GM23338 (cell line): Measurements from ENCODE around the gene CACNA2D1. TPM values are rescaled to one million over a fixed set of nuclear protein-coding genes. Genes with fewer than 3 reads are reported as not detected.

ENCODE experiments used
- ATAC-seq: fragments of 200-7000 bp; cut with Tn5 transposase; 3 replicates; pipeline ENCODE4 v1.9.1; 2020
- DNase-seq: peaks from one replicate; pipeline ENCODE4 v3.0.0-alpha.2; 2015; ENCODE audit warnings: low spot score
- H2AFZ ChIP-seq: fragments of 200-600 bp; sonication (generic); 2 replicates; pipeline ENCODE4 v1.8.0; 2016; ENCODE audit warnings: antibody characterized with exemption, mild to moderate bottlenecking, moderate library complexity
- H3F3A ChIP-seq: fragments of 200-600 bp; sonication (generic); replicated peaks from 2 replicates; pipeline ENCODE4 v1.8.0; 2017; ENCODE audit warnings: antibody characterized with exemption, mixed run types, low read depth
- H3K27ac ChIP-seq: fragments of 200-600 bp; sonication (generic); 2 replicates; pipeline ENCODE4 v1.6.1; 2016; ENCODE audit warnings: low read depth
- H3K27me3 ChIP-seq: fragments of 200-600 bp; sonication (generic); 2 replicates; pipeline ENCODE4 v1.8.0; 2016; ENCODE audit warnings: mild to moderate bottlenecking, mixed run types, moderate library complexity; ENCODE audit not compliant: insufficient read depth
- H3K36me3 ChIP-seq: fragments of 200-600 bp; sonication (generic); 2 replicates; pipeline ENCODE4 v1.8.0; 2016; ENCODE audit warnings: mild to moderate bottlenecking; ENCODE audit not compliant: insufficient read depth
- H3K4me1 ChIP-seq: fragments of 200-600 bp; sonication (generic); 2 replicates; pipeline ENCODE4 v1.8.0; 2016; ENCODE audit warnings: mild to moderate bottlenecking, moderate library complexity; ENCODE audit not compliant: insufficient read depth
- H3K4me2 ChIP-seq: fragments of 200-600 bp; sonication (generic); 2 replicates; pipeline ENCODE4 v1.7.1; 2017; ENCODE audit warnings: mixed run types
- H3K4me3 ChIP-seq: fragments of 200-600 bp; sonication (generic); 2 replicates; pipeline ENCODE4 v1.6.1; 2016; ENCODE audit warnings: mixed run types
- H3K79me2 ChIP-seq: fragments of 200-600 bp; sonication (generic); replicated peaks from 2 replicates; pipeline ENCODE4 v1.8.0; 2017; ENCODE audit warnings: mild to moderate bottlenecking; ENCODE audit not compliant: insufficient read depth
- H3K9me2 ChIP-seq: fragments of 200-600 bp; sonication (generic); 2 replicates; pipeline ENCODE4 v1.8.0; 2017; ENCODE audit not compliant: insufficient read depth
- H4K20me1 ChIP-seq: fragments of 200-600 bp; sonication (generic); replicated peaks from 2 replicates; pipeline ENCODE4 v1.8.0; 2017; ENCODE audit warnings: mild to moderate bottlenecking; ENCODE audit not compliant: insufficient read depth
- H3K27ac Mint-ChIP-seq: 2 replicates; pipeline ENCODE4 v1.8.0; 2020; ENCODE audit warnings: inconsistent platforms, mild to moderate bottlenecking, moderate library complexity, mixed read lengths
- H3K27me3 Mint-ChIP-seq: 3 replicates; pipeline ENCODE4 v1.8.0; 2022; ENCODE audit warnings: low read depth, mild to moderate bottlenecking, moderate library complexity, mixed read lengths, inconsistent platforms; ENCODE audit not compliant: insufficient read depth, poor library complexity
- H3K36me3 Mint-ChIP-seq: 3 replicates; pipeline ENCODE4 v1.8.0; 2021; ENCODE audit warnings: low read depth, mild to moderate bottlenecking, inconsistent platforms, moderate library complexity, mixed read lengths
- H3K4me1 Mint-ChIP-seq: 3 replicates; pipeline ENCODE4 v1.8.0; 2020; ENCODE audit warnings: mild to moderate bottlenecking, inconsistent platforms, mixed read lengths
- H3K4me3 Mint-ChIP-seq: 3 replicates; pipeline ENCODE4 v1.8.0; 2021; ENCODE audit warnings: moderate library complexity, mild to moderate bottlenecking, inconsistent platforms, mixed read lengths
- H3K9me3 Mint-ChIP-seq: 3 replicates; pipeline ENCODE4 v1.8.0; 2020; ENCODE audit warnings: moderate library complexity, mild to moderate bottlenecking, inconsistent platforms, mixed read lengths
- CREB1 ChIP-seq: fragments of 250-450 bp; sonication (Bioruptor Pico); IDR thresholded peaks from 2 replicates; pipeline ENCODE4 v1.5.0; 2020; ENCODE audit warnings: low read depth, mild to moderate bottlenecking, moderate library complexity
- EZH2 ChIP-seq: fragments of 200-600 bp; sonication (generic); IDR thresholded peaks from one replicate; pipeline ENCODE4 v1.8.0; 2017; ENCODE audit warnings: antibody characterized with exemption, mild to moderate bottlenecking, low read depth; ENCODE audit not compliant: unreplicated experiment
- EZH2phosphoT487 ChIP-seq: fragments of 200-600 bp; sonication (generic); IDR thresholded peaks from one replicate; pipeline ENCODE4 v1.8.1; 2018; ENCODE audit warnings: antibody characterized with exemption; ENCODE audit not compliant: unreplicated experiment
- JUNB ChIP-seq: IDR thresholded peaks from one replicate; pipeline ENCODE4 v1.6.1; 2016; ENCODE audit warnings: antibody characterized with exemption; ENCODE audit not compliant: unreplicated experiment
- NANOG ChIP-seq: IDR thresholded peaks from 2 replicates; pipeline ENCODE4 v1.6.1; 2016; ENCODE audit warnings: antibody characterized with exemption, borderline replicate concordance
- POLR2AphosphoS5 ChIP-seq: IDR thresholded peaks from 2 replicates; pipeline ENCODE4 v1.6.1; 2016; ENCODE audit warnings: antibody characterized with exemption, low read depth
- STAT1 ChIP-seq: IDR thresholded peaks from one replicate; pipeline ENCODE4 v1.6.1; 2016; ENCODE audit warnings: antibody characterized with exemption; ENCODE audit not compliant: unreplicated experiment
- ZNF114 ChIP-seq: fragments of 250-450 bp; sonication (Bioruptor Pico); IDR thresholded peaks from 2 replicates; pipeline ENCODE4 v1.5.0; 2020; ENCODE audit warnings: mild to moderate bottlenecking, moderate library complexity
- ZNF331 ChIP-seq: fragments of 250-450 bp; sonication (Bioruptor Pico); IDR thresholded peaks from 2 replicates; pipeline ENCODE4 v1.5.0; 2020; ENCODE audit warnings: low read depth, mild to moderate bottlenecking, moderate library complexity
- polyA plus RNA-seq: library from polyadenylated mRNA; unstranded; fragments of >200 nt; fragmentation: Nextera tagmentation; extraction: Ambion mirVana; gene quantifications from 2 replicates; pipeline ENCODE4 v1.2.1, GENCODE V29; 2016
- total RNA-seq: library from RNA; depleted of rRNA; stranded (reverse); fragments of >200 nt; shearing (Covaris generic); gene quantifications from 2 replicates; pipeline ENCODE4 v1.2.3, GENCODE V29; 2014
- TF ChIP-seq, protein P1 (sequence below): IDR thresholded peaks from one replicate; pipeline ENCODE4 v1.6.1; 2018; ENCODE audit warnings: antibody characterized with exemption; ENCODE audit not compliant: unreplicated experiment
- TF ChIP-seq, protein P2 (sequence below): IDR thresholded peaks from 2 replicates; pipeline ENCODE4 v1.6.1; 2016; ENCODE audit warnings: antibody characterized with exemption
- TF ChIP-seq, protein P3 (sequence below): fragments of 250-450 bp; sonication (Bioruptor Pico); IDR thresholded peaks from 2 replicates; pipeline ENCODE4 v1.5.0; 2020; ENCODE audit warnings: mild to moderate bottlenecking, moderate library complexity
- TF ChIP-seq, protein P4 (sequence below), 2 experiments: fragments of 200-600 bp in 1 of 2; sonication (generic) in 1 of 2; conservative IDR thresholded peaks; 2 replicates each; pipeline versions ENCODE4 v1.5.1 to v1.6.1; 2016 to 2017; ENCODE audit warnings: antibody characterized with exemption in 2 of 2, low read depth in 2 of 2, mild to moderate bottlenecking in 2 of 2, moderate library complexity in 1 of 2

Gene CACNA2D1
- total and polyA plus RNA-seq, 2 experiments from 2014 or later = 7.0 to 20.4 TPM

DNA sequence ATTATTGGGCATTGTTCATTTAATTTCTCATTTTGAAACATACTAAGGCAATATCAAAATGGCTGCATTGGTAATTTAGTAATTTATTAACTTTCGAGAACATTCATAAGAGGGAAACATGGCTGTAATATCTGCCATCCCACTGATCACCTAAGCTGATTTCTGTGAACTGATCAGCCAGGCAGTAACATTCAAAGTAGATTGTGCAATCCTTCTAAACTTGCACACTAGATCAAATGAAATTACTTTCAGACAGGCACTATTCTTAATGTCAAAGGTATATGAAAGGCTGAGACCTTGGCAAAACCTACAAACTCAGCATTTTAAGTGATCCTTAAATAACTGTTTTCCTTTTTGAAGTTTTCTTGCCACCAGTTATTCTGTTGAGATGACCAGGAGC lies 290.7 kb downstream of the CACNA2D1 start:
- TF ChIP-seq POLR2AphosphoS5 = no peak
- TF ChIP-seq, protein P1, sequence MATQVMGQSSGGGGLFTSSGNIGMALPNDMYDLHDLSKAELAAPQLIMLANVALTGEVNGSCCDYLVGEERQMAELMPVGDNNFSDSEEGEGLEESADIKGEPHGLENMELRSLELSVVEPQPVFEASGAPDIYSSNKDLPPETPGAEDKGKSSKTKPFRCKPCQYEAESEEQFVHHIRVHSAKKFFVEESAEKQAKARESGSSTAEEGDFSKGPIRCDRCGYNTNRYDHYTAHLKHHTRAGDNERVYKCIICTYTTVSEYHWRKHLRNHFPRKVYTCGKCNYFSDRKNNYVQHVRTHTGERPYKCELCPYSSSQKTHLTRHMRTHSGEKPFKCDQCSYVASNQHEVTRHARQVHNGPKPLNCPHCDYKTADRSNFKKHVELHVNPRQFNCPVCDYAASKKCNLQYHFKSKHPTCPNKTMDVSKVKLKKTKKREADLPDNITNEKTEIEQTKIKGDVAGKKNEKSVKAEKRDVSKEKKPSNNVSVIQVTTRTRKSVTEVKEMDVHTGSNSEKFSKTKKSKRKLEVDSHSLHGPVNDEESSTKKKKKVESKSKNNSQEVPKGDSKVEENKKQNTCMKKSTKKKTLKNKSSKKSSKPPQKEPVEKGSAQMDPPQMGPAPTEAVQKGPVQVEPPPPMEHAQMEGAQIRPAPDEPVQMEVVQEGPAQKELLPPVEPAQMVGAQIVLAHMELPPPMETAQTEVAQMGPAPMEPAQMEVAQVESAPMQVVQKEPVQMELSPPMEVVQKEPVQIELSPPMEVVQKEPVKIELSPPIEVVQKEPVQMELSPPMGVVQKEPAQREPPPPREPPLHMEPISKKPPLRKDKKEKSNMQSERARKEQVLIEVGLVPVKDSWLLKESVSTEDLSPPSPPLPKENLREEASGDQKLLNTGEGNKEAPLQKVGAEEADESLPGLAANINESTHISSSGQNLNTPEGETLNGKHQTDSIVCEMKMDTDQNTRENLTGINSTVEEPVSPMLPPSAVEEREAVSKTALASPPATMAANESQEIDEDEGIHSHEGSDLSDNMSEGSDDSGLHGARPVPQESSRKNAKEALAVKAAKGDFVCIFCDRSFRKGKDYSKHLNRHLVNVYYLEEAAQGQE = no peak
- TF ChIP-seq, protein P2, sequence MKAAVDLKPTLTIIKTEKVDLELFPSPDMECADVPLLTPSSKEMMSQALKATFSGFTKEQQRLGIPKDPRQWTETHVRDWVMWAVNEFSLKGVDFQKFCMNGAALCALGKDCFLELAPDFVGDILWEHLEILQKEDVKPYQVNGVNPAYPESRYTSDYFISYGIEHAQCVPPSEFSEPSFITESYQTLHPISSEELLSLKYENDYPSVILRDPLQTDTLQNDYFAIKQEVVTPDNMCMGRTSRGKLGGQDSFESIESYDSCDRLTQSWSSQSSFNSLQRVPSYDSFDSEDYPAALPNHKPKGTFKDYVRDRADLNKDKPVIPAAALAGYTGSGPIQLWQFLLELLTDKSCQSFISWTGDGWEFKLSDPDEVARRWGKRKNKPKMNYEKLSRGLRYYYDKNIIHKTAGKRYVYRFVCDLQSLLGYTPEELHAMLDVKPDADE = no peak
- TF ChIP-seq, protein P3, sequence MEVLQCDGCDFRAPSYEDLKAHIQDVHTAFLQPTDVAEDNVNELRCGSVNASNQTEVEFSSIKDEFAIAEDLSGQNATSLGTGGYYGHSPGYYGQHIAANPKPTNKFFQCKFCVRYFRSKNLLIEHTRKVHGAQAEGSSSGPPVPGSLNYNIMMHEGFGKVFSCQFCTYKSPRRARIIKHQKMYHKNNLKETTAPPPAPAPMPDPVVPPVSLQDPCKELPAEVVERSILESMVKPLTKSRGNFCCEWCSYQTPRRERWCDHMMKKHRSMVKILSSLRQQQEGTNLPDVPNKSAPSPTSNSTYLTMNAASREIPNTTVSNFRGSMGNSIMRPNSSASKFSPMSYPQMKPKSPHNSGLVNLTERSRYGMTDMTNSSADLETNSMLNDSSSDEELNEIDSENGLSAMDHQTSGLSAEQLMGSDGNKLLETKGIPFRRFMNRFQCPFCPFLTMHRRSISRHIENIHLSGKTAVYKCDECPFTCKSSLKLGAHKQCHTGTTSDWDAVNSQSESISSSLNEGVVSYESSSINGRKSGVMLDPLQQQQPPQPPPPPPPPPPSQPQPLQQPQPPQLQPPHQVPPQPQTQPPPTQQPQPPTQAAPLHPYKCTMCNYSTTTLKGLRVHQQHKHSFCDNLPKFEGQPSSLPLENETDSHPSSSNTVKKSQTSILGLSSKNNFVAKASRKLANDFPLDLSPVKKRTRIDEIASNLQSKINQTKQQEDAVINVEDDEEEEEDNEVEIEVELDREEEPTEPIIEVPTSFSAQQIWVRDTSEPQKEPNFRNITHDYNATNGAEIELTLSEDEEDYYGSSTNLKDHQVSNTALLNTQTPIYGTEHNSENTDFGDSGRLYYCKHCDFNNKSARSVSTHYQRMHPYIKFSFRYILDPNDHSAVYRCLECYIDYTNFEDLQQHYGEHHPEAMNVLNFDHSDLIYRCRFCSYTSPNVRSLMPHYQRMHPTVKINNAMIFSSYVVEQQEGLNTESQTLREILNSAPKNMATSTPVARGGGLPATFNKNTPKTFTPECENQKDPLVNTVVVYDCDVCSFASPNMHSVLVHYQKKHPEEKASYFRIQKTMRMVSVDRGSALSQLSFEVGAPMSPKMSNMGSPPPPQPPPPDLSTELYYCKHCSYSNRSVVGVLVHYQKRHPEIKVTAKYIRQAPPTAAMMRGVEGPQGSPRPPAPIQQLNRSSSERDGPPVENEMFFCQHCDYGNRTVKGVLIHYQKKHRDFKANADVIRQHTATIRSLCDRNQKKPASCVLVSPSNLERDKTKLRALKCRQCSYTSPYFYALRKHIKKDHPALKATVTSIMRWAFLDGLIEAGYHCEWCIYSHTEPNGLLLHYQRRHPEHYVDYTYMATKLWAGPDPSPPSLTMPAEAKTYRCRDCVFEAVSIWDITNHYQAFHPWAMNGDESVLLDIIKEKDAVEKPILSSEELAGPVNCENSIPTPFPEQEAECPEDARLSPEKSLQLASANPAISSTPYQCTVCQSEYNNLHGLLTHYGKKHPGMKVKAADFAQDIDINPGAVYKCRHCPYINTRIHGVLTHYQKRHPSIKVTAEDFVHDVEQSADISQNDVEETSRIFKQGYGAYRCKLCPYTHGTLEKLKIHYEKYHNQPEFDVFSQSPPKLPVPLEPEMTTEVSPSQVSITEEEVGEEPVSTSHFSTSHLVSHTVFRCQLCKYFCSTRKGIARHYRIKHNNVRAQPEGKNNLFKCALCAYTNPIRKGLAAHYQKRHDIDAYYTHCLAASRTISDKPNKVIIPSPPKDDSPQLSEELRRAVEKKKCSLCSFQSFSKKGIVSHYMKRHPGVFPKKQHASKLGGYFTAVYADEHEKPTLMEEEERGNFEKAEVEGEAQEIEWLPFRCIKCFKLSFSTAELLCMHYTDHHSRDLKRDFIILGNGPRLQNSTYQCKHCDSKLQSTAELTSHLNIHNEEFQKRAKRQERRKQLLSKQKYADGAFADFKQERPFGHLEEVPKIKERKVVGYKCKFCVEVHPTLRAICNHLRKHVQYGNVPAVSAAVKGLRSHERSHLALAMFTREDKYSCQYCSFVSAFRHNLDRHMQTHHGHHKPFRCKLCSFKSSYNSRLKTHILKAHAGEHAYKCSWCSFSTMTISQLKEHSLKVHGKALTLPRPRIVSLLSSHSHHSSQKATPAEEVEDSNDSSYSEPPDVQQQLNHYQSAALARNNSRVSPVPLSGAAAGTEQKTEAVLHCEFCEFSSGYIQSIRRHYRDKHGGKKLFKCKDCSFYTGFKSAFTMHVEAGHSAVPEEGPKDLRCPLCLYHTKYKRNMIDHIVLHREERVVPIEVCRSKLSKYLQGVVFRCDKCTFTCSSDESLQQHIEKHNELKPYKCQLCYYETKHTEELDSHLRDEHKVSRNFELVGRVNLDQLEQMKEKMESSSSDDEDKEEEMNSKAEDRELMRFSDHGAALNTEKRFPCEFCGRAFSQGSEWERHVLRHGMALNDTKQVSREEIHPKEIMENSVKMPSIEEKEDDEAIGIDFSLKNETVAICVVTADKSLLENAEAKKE (CRISPR knock-in tag) = no peak
- TF ChIP-seq CREB1 (CRISPR knock-in tag) = no peak
- no peak for TF ChIP-seq EZH2phosphoT487
- no peak for TF ChIP-seq ZNF114 (CRISPR knock-in tag)
- TF ChIP-seq EZH2 = no peak
- no peak for TF ChIP-seq NANOG
- TF ChIP-seq STAT1 = no peak
- no peak for TF ChIP-seq ZNF331 (CRISPR knock-in tag)
- no peak for TF ChIP-seq JUNB
- TF ChIP-seq, protein P4, sequence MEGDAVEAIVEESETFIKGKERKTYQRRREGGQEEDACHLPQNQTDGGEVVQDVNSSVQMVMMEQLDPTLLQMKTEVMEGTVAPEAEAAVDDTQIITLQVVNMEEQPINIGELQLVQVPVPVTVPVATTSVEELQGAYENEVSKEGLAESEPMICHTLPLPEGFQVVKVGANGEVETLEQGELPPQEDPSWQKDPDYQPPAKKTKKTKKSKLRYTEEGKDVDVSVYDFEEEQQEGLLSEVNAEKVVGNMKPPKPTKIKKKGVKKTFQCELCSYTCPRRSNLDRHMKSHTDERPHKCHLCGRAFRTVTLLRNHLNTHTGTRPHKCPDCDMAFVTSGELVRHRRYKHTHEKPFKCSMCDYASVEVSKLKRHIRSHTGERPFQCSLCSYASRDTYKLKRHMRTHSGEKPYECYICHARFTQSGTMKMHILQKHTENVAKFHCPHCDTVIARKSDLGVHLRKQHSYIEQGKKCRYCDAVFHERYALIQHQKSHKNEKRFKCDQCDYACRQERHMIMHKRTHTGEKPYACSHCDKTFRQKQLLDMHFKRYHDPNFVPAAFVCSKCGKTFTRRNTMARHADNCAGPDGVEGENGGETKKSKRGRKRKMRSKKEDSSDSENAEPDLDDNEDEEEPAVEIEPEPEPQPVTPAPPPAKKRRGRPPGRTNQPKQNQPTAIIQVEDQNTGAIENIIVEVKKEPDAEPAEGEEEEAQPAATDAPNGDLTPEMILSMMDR (conservative IDR thresholded peaks at IDR 0.05; ENCODE audit: low read depth in 2 of 2) = no peak
- Mint-ChIP-seq H3K27me3 (no peaks in the 10 kb centered on the region), H3K27ac (no peak overlapping the region), H3K4me1 (peaks cover 27% of the 10 kb centered on the region), H3K4me3 (no peak overlapping the region), H3K9me3 (no peaks in the 10 kb centered on the region), H3K36me3 (no peaks in the 10 kb centered on the region)
- Histone ChIP-seq H3K27ac (no peak overlapping the region), H4K20me1 (no peaks in the 10 kb centered on the region), H3K4me1 (peaks cover 15% of the 10 kb centered on the region), H3K36me3 (no peaks in the 10 kb centered on the region), H2AFZ (no peak overlapping the region), H3F3A (no peaks in the 10 kb centered on the region), H3K79me2 (no peaks in the 10 kb centered on the region), H3K4me2 (no peak overlapping the region), H3K27me3 (peaks cover 3% of the 10 kb centered on the region; the same call in 1 of the 2 replicates), H3K9me2 (no peaks in the 10 kb centered on the region), H3K4me3 (no peak overlapping the region)
- DNase-seq (no peak), ATAC-seq (no peak)
